Stimulated activated CD4-positive, alpha-beta T cell treated with anti-CD3 and anti-CD28 coated beads, Interleukin-15, amount 100 ng/mL, for 48 hours (primary cell): ENCODE data around the gene LYST.
A peak's percentile ranks its signal among the peaks of the same experiment; 100 is the strongest.
"Not testable (repeated sequence)": the region's sequence is repeated elsewhere in the genome, so short reads cannot be mapped to it uniquely, and the experiment has no call there.

Source experiments
- DNase-seq, 2 donors: peaks; one replicate each; pipeline ENCODE4 v3.0.0-alpha.2; 2020; ENCODE audit warnings: low read depth in 2 of 2

The LYST gene

GRCh38 chr1:235659186-235659771, 207.4 kb downstream of the LYST start:
- DNase-seq = no peak

- no peak for DNase-seq
These were observed 208.8 kb downstream of the LYST start for GRCh38 chr1:235657747-235658526.

GRCh38 chr1:235657269-235657668, 209.4 kb downstream of the LYST start:
- DNase-seq = no peak

GRCh38 chr1:235652364-235652763, 214.3 kb downstream of the LYST start:
- no peak for DNase-seq

GRCh38 chr1:235651170-235651806, 215.4 kb downstream of the LYST start:
- DNase-seq = no peak

- no peak for DNase-seq
These were observed 216.2 kb downstream of the LYST start for GRCh38 chr1:235650341-235651169.

GRCh38 chr1:235649368-235650163, 217.1 kb downstream of the LYST start, which contains the start of gene GNG4:
Gene GNG4 (minus strand): TSS chr1:235649784. CDS start chr1:235583838, 65,946 bp downstream.
- DNase-seq = no peak

- DNase-seq = peak; percentile 30 to 45
These were observed 217.7 kb downstream of the LYST start for GRCh38 chr1:235648954-235649367.

GRCh38 chr1:235648407-235648907, 218.2 kb downstream of the LYST start:
- no peak for DNase-seq

GRCh38 chr1:235647537-235647936, 219.2 kb downstream of the LYST start:
- not testable (repeated sequence) for DNase-seq

- no peak for DNase-seq
These were observed 220.2 kb downstream of the LYST start for GRCh38 chr1:235646463-235646862.

GRCh38 chr1:235644693-235645305, 221.9 kb downstream of the LYST start:
- DNase-seq = no peak

- no peak for DNase-seq
These were observed 222.6 kb downstream of the LYST start for GRCh38 chr1:235643837-235644692.

GRCh38 chr1:235642943-235643371, 223.7 kb downstream of the LYST start:
- DNase-seq = no peak

GRCh38 chr1:235642011-235642942, 224.4 kb downstream of the LYST start:
- peak; percentile 37 to 38 for DNase-seq

- DNase-seq = no peak
These were observed 226.1 kb downstream of the LYST start for GRCh38 chr1:235640580-235640979.

GRCh38 chr1:235639226-235640205, 227.2 kb downstream of the LYST start:
- DNase-seq = no peak
